Heart left ventricle (tissue), 16 donors: ENCODE measurements around the gene AHSP. TPM values are rescaled to one million over a fixed set of nuclear protein-coding genes. Genes with fewer than 3 reads are reported as not detected.

Experiments used
- ATAC-seq, 4 donors: fragments of 200-7000 bp; cut with Tn5 transposase; one replicate each; pipeline ENCODE4 v1.9.1; 2020 to 2022; ENCODE audit warnings: moderate library complexity in 4 of 4, mild to moderate bottlenecking in 3 of 4, moderate number of reproducible peaks in 1 of 4
- DNase-seq, 5 donors: peaks; one replicate each; pipeline ENCODE4 v3.0.0-alpha.2; 2020
- H3K27ac ChIP-seq, 12 donors: fragments of 200-600 bp; sonication (generic) in 4 of 12; one replicate each; pipeline versions ENCODE4 v1.5.0 to v1.8.0; 2016 to 2022; ENCODE audit warnings: mild to moderate bottlenecking in 2 of 12
- H3K27me3 ChIP-seq, 9 donors: fragments of 200-600 bp; sonication (generic) in 2 of 9; one replicate each; pipeline versions ENCODE4 v1.5.1 to v1.8.0; 2016 to 2022; ENCODE audit warnings: mild to moderate bottlenecking in 3 of 9
- H3K36me3 ChIP-seq, 9 donors: fragments of 200-600 bp; sonication (generic) in 2 of 9; one replicate each; pipeline versions ENCODE4 v1.5.0 to v1.8.0; 2018 to 2022; ENCODE audit warnings: mild to moderate bottlenecking in 2 of 9
- H3K4me1 ChIP-seq, 12 donors: fragments of 200-600 bp; sonication (generic) in 4 of 12; one replicate each; pipeline versions ENCODE4 v1.5.0 to v1.8.0; 2016 to 2022; ENCODE audit warnings: mild to moderate bottlenecking in 3 of 12
- H3K4me3 ChIP-seq, 12 donors: fragments of 200-600 bp; sonication (generic) in 4 of 12; one replicate each; pipeline versions ENCODE4 v1.5.0 to v1.8.0; 2017 to 2022; ENCODE audit warnings: mild to moderate bottlenecking in 9 of 12, moderate library complexity in 4 of 12
- H3K9me3 ChIP-seq, 12 donors: fragments of 200-600 bp; sonication (generic) in 4 of 12; one replicate each; pipeline versions ENCODE4 v1.5.0 to v1.8.0; 2016 to 2022; ENCODE audit warnings: mild to moderate bottlenecking in 1 of 12
- CTCF ChIP-seq, 12 donors: fragments of 200-600 bp; sonication (generic) in 4 of 12; IDR thresholded peaks; one replicate each; pipeline versions ENCODE4 v1.5.0 to v1.8.0; 2018 to 2022; ENCODE audit warnings: antibody characterized with exemption in 12 of 12, mild to moderate bottlenecking in 5 of 12
- POLR2A ChIP-seq, 2 donors: fragments of 450-650 bp; IDR thresholded peaks; one replicate each; pipeline ENCODE4 v1.6.1; 2017; ENCODE audit warnings: antibody characterized with exemption in 2 of 2, mild to moderate bottlenecking in 2 of 2, moderate library complexity in 2 of 2
- WGBS, 4 donors: extraction: QIAGEN DNeasy Blood & Tissue Kit in 2 of 4; methylation state at CpG; one replicate each; pipeline versions ENCODE4 v1.1.5 to v1.1.7; 2013 to 2018; 5-methylcytosine and 5-hydroxymethylcytosine counted together
- intact Hi-C, 10 donors: fragments of 100-400 bp; cut with DNase I; formaldehyde crosslinking; loops; one replicate each; pipeline versions ENCODE4 v1.11.1 to v1.14.2; 2022
- long read RNA-seq, 3 donors: library from polyadenylated mRNA; unstranded; transcript quantifications; one replicate each; pipeline ENCODE4 v2.0.0, GENCODE V29; 2020 to 2021
- polyA plus RNA-seq, 2 donors: library from polyadenylated mRNA; stranded (reverse); fragments of 200-250 nt; gene quantifications; one replicate each; pipeline ENCODE4 v1.2.3, GENCODE V29; 2013
- total RNA-seq, 9 donors: library from RNA; depleted of rRNA in 2 of 9; stranded (reverse); fragments of >200 nt in 2 of 9; fragmentation: NEBNext Ultra II Directional in 3 of 9; extraction: Animal tissue kit (Norgen Biotek cat#: 25700) in 3 of 9; gene quantifications; one replicate each; pipeline versions ENCODE4 v1.1.0 to v1.2.4, GENCODE V29; 2016 to 2023
- donor health status: ischemic (EF 13 %, LVEDD 7.1; RV severe dilation, severe dysfunction).
- donor health status: healthy with polysubstance abuse.
- donor health status: DM: no; HTN: yes; CAD: no.
- donor health status: DM: no; HTN: no; CAD: no.
- donor health status: ischemic (EF 25% LVEDD 6.9; RV normal size, moderate dysfunction).
- donor health status: ischemic (EF 25% LVEDD 5.7; RV mildly dilated, moderate dysfunction).
- donor health status: healthy.
- donor health status: DM: yes; HTN: yes; CAD: no.
- donor health status: ischemic (EF 35%, LVEDD 5.7; RV mildly dilated, moderate dysfunction).
- donor health status: nonischemic (EF 11% LVEDD 7.7; RV severe dilation, severe dysfunction).
- donor health status: DM: yes; HTN: yes; CAD: no.
- donor health status: PGD.
- donor health status: ischemic (EF 29% LVEDD 5.4; RV normal size, mild dysfunction).
- donor health status: nonischemic (EF 23%, LVEDD 6.1; RV moderate dilation, normal function).

AHSP gene
- total RNA-seq (1 to 10 TPM in 1 of 9 donors, not detected in 8; 2.2 TPM), polyA plus RNA-seq (not detected)
- long read RNA-seq, donor 1: 0 reads
- long read RNA-seq, donor 2: 0 reads
- long read RNA-seq, donor 3: 0 reads

GRCh38 chr16:31527734-31528274 lies at the start of gene AHSP:
Gene AHSP (plus strand): TSS chr16:31527900. CDS start chr16:31528140, 240 bp downstream.
- Histone ChIP-seq H3K4me3 (peak within 1 kb of the TSS in 6 of 12 donors; percentile 28 to 59 (median 46)), H3K36me3 (no peaks in the 10 kb centered on the region), H3K9me3 (no peaks in the 10 kb centered on the region), H3K27me3 (peaks cover 0 to 52% (median 3%) of the 10 kb centered on the region in 9 donors), H3K4me1 (peaks cover 0 to 15% (median 0%) of the 10 kb centered on the region in 12 donors), H3K27ac (no peak within 1 kb of the TSS)
- no peak for TF ChIP-seq POLR2A (IDR thresholded peaks at IDR 0.05)
- TF ChIP-seq CTCF (IDR thresholded peaks at IDR 0.05): no peak
- no peak for ATAC-seq
- WGBS, 4 donors: 57 to 67% (median 60%) methylated on average over 6 of the region's 6 CpGs
- intact Hi-C loops: no loop called here
- DNase-seq: no peak

GRCh38 chr16:31478956-31479355 lies 48.7 kb upstream of the AHSP start:
- ATAC-seq (no peak), DNase-seq (no peak)
- WGBS, 4 donors: 81 to 100% (median 87%) methylated on average over 3 of the region's 3 CpGs
- TF ChIP-seq POLR2A (IDR thresholded peaks at IDR 0.05): no peak
- TF ChIP-seq CTCF (IDR thresholded peaks at IDR 0.05): no peak
- Histone ChIP-seq H3K9me3 (no peaks in the 10 kb centered on the region), H3K27me3 (no peaks in the 10 kb centered on the region), H3K27ac (peak overlapping the region in 1 of 12 donors; percentile 20), H3K36me3 (peaks cover 0 to 42% (median 34%) of the 10 kb centered on the region in 9 donors), H3K4me1 (peaks cover 0 to 18% (median 5%) of the 10 kb centered on the region in 12 donors), H3K4me3 (no peak overlapping the region)
- intact Hi-C loops: no loop called here

- WGBS, 4 donors: 67 to 82% (median 72%) methylated on average over 9 of the region's 9 CpGs
- H3K27ac ChIP-seq: no peak overlapping the region
- no peak for DNase-seq
These were observed 47.9 kb upstream of the AHSP start for GRCh38 chr16:31479751-31480150.

More at GRCh38 chr16:31479751-31480150, 47.9 kb upstream of the AHSP start:
- no peak overlapping the region for H3K4me3 ChIP-seq
- intact Hi-C loops: loop anchor here in 1 of 10 donors (10.0 kb wide), 1 partner anchor 225 kb away; no protein-coding TSS in a partner anchor
- no peaks in the 10 kb centered on the region for H3K9me3 ChIP-seq
- no peak for ATAC-seq
- TF ChIP-seq CTCF (IDR thresholded peaks at IDR 0.05): no peak
- H3K27me3 ChIP-seq: no peaks in the 10 kb centered on the region
- peaks cover 0 to 34% (median 26%) of the 10 kb centered on the region in 9 donors for H3K36me3 ChIP-seq
- H3K4me1 ChIP-seq: peaks cover 0 to 18% (median 5%) of the 10 kb centered on the region in 12 donors
